K562 (cell line): Measurements from ENCODE around the gene ULK3. TPM values are rescaled to one million over a fixed set of nuclear protein-coding genes. Genes with fewer than 3 reads are reported as not detected.

Experiments
- DNMT1 ChIP-seq: fragments of 450-650 bp; IDR thresholded peaks from 2 replicates; pipeline ENCODE4 v1.6.1; 2016; ENCODE audit warnings: antibody characterized with exemption, mild to moderate bottlenecking
- ETV1 ChIP-seq: fragments of 450-650 bp; conservative IDR thresholded peaks from 2 replicates; pipeline ENCODE4 v1.6.1; 2016; ENCODE audit warnings: missing genetic modification characterization, control low read depth, low read depth, missing compliant biosample characterization
- HNRNPL ChIP-seq: fragments of 200-400 bp; formaldehyde crosslinking; IDR thresholded peaks from 2 replicates; pipeline ENCODE4 v1.6.1; 2017; ENCODE audit warnings: low read depth, mild to moderate bottlenecking, low read length
- KDM2B ChIP-seq: fragments of 250-450 bp; sonication (Bioruptor Pico); IDR thresholded peaks from 2 replicates; pipeline ENCODE4 v1.8.0; 2021; ENCODE audit warnings: mild to moderate bottlenecking, moderate library complexity
- LCOR ChIP-seq: sonication (generic); formaldehyde crosslinking; IDR thresholded peaks from 2 replicates; pipeline ENCODE4 v1.8.0; 2022; ENCODE audit warnings: mild to moderate bottlenecking, missing genetic modification reagents
- MAZ ChIP-seq, 2 experiments: fragments of 450-650 bp in 1 of 2; sonication (generic) in 1 of 2; formaldehyde crosslinking; IDR thresholded peaks in 1 of 2; conservative IDR thresholded peaks in 1 of 2; 2 replicates each; pipeline versions ENCODE4 v1.4.0 to v1.5.0; 2020; ENCODE audit warnings: mild to moderate bottlenecking in 1 of 2, missing genetic modification reagents in 1 of 2
- SRF ChIP-seq, 2 experiments: fragments of 250-450, 450-650 bp in 1 of 2; sonication (Bioruptor Pico) in 1 of 2; sonication (generic) in 1 of 2; formaldehyde crosslinking; IDR thresholded peaks; 2 replicates each; pipeline versions ENCODE4 v1.5.0 to v1.5.1; 2020 to 2022; ENCODE audit warnings: mild to moderate bottlenecking in 1 of 2, missing genetic modification reagents in 1 of 2
- TAF1 ChIP-seq: IDR thresholded peaks from 2 replicates; pipeline ENCODE4 v1.6.1; 2011; ENCODE audit warnings: mild to moderate bottlenecking, low read length, moderate library complexity; ENCODE audit not compliant: insufficient read depth, control insufficient read depth, severe bottlenecking; ENCODE audit errors: extremely low read depth
- ZNF224 ChIP-seq: sonication (generic); formaldehyde crosslinking; IDR thresholded peaks from 2 replicates; pipeline ENCODE4 v1.8.0; 2022; ENCODE audit warnings: mild to moderate bottlenecking, missing genetic modification reagents
- polyA plus RNA-seq, 8 experiments: library from polyadenylated mRNA; depleted of rRNA in 4 of 8; stranded (reverse) in 5 of 8; unstranded in 3 of 8; fragments of >200 nt; fragmentation: Nextera tagmentation in 2 of 8; fragmentation: Illumina TruSeq in 1 of 8; extraction: Ambion mirVana in 2 of 8; extraction: Trizol in 1 of 8; gene quantifications; 2 replicates each; pipeline versions ENCODE4 v1.2.1 to v1.2.3, GENCODE V29; 2011 to 2014; ENCODE audit warnings: inconsistent platforms in 1 of 8, missing spikeins in 1 of 8
- total RNA-seq, 7 experiments: library from RNA; depleted of rRNA in 6 of 7; stranded (reverse); fragments of >200 nt in 6 of 7; fragmentation: Illumina TruSeq in 2 of 7; extraction: Trizol in 2 of 7; gene quantifications; 2 replicates each; pipeline versions ENCODE4 v1.2.1 to v1.2.3, GENCODE V29; 2011 to 2021; ENCODE audit warnings: low replicate concordance in 1 of 7
- TF ChIP-seq, protein P1 (sequence below): fragments of 450-650 bp; IDR thresholded peaks from 2 replicates; pipeline ENCODE4 v1.6.1; 2016; ENCODE audit warnings: mild to moderate bottlenecking, moderate library complexity
- TF ChIP-seq, protein P2 (sequence below): fragments of 250-450 bp; sonication (Bioruptor Pico); IDR thresholded peaks from 2 replicates; pipeline ENCODE4 v1.8.0; 2022; ENCODE audit warnings: inconsistent platforms, mild to moderate bottlenecking, moderate library complexity, borderline replicate concordance
- TF ChIP-seq, protein P3 (sequence below): fragments of 150-350 bp; conservative IDR thresholded peaks from 2 replicates; pipeline ENCODE4 v1.6.1; 2014; ENCODE audit warnings: low read length

ULK3 gene
- total and polyA plus RNA-seq, 9 of the 15 experiments (the other 6 are each of a cell fraction or from before 2014, with no cell fraction given) = 0.68 to 68.0 (median 34.9) TPM

DNA sequence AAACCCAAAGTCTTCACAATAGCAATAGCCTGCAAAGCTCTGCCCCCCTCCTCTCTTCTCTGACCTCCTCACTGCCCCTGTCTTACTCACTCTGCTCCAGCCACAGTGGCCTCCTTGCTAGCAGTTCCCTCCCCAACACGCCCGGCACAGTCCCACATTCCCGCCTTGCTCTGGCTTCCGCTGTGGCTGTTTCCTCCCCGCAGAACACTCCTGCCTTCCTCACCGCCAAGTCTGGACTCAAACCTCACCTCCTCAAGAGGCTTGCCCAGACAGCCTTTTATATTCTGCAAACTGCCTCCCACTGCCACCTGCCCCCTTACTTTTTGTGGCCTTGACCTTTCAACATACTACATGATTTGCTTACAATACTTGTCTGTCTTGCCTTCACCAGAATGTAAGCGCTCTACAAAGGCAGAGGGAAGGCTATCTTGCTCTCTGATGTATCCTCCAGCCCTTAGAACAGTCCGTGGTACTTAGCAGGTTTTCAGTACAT, 46.5 kb upstream of the ULK3 start (continued):
- TF ChIP-seq MAZ (CRISPR knock-in tag; conservative IDR thresholded peaks at IDR 0.05 in 1 of 2, IDR thresholded peaks at IDR 0.05 in 1 of 2) = no peak
- TF ChIP-seq KDM2B (CRISPR knock-in tag) = no peak
- TF ChIP-seq ZNF224 (CRISPR knock-in tag) = 0 out of 2 replicates have a peak, but pooled peaks have one; percentile 42
- TF ChIP-seq HNRNPL = no peak
- no peak for TF ChIP-seq SRF (CRISPR knock-in tag; IDR thresholded peaks at IDR 0.05)
- TF ChIP-seq TAF1 = no peak
- no peak for TF ChIP-seq LCOR
- TF ChIP-seq DNMT1 = no peak
- TF ChIP-seq, protein P1, sequence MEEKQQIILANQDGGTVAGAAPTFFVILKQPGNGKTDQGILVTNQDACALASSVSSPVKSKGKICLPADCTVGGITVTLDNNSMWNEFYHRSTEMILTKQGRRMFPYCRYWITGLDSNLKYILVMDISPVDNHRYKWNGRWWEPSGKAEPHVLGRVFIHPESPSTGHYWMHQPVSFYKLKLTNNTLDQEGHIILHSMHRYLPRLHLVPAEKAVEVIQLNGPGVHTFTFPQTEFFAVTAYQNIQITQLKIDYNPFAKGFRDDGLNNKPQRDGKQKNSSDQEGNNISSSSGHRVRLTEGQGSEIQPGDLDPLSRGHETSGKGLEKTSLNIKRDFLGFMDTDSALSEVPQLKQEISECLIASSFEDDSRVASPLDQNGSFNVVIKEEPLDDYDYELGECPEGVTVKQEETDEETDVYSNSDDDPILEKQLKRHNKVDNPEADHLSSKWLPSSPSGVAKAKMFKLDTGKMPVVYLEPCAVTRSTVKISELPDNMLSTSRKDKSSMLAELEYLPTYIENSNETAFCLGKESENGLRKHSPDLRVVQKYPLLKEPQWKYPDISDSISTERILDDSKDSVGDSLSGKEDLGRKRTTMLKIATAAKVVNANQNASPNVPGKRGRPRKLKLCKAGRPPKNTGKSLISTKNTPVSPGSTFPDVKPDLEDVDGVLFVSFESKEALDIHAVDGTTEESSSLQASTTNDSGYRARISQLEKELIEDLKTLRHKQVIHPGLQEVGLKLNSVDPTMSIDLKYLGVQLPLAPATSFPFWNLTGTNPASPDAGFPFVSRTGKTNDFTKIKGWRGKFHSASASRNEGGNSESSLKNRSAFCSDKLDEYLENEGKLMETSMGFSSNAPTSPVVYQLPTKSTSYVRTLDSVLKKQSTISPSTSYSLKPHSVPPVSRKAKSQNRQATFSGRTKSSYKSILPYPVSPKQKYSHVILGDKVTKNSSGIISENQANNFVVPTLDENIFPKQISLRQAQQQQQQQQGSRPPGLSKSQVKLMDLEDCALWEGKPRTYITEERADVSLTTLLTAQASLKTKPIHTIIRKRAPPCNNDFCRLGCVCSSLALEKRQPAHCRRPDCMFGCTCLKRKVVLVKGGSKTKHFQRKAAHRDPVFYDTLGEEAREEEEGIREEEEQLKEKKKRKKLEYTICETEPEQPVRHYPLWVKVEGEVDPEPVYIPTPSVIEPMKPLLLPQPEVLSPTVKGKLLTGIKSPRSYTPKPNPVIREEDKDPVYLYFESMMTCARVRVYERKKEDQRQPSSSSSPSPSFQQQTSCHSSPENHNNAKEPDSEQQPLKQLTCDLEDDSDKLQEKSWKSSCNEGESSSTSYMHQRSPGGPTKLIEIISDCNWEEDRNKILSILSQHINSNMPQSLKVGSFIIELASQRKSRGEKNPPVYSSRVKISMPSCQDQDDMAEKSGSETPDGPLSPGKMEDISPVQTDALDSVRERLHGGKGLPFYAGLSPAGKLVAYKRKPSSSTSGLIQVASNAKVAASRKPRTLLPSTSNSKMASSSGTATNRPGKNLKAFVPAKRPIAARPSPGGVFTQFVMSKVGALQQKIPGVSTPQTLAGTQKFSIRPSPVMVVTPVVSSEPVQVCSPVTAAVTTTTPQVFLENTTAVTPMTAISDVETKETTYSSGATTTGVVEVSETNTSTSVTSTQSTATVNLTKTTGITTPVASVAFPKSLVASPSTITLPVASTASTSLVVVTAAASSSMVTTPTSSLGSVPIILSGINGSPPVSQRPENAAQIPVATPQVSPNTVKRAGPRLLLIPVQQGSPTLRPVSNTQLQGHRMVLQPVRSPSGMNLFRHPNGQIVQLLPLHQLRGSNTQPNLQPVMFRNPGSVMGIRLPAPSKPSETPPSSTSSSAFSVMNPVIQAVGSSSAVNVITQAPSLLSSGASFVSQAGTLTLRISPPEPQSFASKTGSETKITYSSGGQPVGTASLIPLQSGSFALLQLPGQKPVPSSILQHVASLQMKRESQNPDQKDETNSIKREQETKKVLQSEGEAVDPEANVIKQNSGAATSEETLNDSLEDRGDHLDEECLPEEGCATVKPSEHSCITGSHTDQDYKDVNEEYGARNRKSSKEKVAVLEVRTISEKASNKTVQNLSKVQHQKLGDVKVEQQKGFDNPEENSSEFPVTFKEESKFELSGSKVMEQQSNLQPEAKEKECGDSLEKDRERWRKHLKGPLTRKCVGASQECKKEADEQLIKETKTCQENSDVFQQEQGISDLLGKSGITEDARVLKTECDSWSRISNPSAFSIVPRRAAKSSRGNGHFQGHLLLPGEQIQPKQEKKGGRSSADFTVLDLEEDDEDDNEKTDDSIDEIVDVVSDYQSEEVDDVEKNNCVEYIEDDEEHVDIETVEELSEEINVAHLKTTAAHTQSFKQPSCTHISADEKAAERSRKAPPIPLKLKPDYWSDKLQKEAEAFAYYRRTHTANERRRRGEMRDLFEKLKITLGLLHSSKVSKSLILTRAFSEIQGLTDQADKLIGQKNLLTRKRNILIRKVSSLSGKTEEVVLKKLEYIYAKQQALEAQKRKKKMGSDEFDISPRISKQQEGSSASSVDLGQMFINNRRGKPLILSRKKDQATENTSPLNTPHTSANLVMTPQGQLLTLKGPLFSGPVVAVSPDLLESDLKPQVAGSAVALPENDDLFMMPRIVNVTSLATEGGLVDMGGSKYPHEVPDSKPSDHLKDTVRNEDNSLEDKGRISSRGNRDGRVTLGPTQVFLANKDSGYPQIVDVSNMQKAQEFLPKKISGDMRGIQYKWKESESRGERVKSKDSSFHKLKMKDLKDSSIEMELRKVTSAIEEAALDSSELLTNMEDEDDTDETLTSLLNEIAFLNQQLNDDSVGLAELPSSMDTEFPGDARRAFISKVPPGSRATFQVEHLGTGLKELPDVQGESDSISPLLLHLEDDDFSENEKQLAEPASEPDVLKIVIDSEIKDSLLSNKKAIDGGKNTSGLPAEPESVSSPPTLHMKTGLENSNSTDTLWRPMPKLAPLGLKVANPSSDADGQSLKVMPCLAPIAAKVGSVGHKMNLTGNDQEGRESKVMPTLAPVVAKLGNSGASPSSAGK = peak; percentile 73
- TF ChIP-seq, protein P2, sequence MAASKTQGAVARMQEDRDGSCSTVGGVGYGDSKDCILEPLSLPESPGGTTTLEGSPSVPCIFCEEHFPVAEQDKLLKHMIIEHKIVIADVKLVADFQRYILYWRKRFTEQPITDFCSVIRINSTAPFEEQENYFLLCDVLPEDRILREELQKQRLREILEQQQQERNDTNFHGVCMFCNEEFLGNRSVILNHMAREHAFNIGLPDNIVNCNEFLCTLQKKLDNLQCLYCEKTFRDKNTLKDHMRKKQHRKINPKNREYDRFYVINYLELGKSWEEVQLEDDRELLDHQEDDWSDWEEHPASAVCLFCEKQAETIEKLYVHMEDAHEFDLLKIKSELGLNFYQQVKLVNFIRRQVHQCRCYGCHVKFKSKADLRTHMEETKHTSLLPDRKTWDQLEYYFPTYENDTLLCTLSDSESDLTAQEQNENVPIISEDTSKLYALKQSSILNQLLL (CRISPR knock-in tag) = no peak
- peak; percentile 49 for TF ChIP-seq ETV1 (tag)
- TF ChIP-seq, protein P3, sequence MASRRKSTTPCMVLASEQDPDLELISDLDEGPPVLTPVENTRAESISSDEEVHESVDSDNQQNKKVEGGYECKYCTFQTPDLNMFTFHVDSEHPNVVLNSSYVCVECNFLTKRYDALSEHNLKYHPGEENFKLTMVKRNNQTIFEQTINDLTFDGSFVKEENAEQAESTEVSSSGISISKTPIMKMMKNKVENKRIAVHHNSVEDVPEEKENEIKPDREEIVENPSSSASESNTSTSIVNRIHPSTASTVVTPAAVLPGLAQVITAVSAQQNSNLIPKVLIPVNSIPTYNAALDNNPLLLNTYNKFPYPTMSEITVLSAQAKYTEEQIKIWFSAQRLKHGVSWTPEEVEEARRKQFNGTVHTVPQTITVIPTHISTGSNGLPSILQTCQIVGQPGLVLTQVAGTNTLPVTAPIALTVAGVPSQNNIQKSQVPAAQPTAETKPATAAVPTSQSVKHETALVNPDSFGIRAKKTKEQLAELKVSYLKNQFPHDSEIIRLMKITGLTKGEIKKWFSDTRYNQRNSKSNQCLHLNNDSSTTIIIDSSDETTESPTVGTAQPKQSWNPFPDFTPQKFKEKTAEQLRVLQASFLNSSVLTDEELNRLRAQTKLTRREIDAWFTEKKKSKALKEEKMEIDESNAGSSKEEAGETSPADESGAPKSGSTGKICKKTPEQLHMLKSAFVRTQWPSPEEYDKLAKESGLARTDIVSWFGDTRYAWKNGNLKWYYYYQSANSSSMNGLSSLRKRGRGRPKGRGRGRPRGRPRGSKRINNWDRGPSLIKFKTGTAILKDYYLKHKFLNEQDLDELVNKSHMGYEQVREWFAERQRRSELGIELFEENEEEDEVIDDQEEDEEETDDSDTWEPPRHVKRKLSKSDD = no peak
